Mammary epithelial cell (primary cell): ENCODE results near the gene GJC2.

Experiments used
- EZH2 ChIP-seq: IDR thresholded peaks from 2 replicates; pipeline ENCODE4 v1.6.1; 2012; ENCODE audit warnings: low read length, inconsistent platforms, borderline replicate concordance
- TF ChIP-seq, protein P1 (sequence below), 2 donors: IDR thresholded peaks in 1 of 2; conservative IDR thresholded peaks in 1 of 2; 2 replicates each; pipeline ENCODE4 v1.5.1; 2011 to 2012; ENCODE audit warnings: inconsistent platforms in 2 of 2, low read length in 2 of 2, mild to moderate bottlenecking in 2 of 2, control low read depth in 1 of 2, low read depth in 1 of 2; ENCODE audit not compliant: insufficient read depth in 1 of 2; ENCODE audit errors: extremely low read depth in 1 of 2

DNA sequence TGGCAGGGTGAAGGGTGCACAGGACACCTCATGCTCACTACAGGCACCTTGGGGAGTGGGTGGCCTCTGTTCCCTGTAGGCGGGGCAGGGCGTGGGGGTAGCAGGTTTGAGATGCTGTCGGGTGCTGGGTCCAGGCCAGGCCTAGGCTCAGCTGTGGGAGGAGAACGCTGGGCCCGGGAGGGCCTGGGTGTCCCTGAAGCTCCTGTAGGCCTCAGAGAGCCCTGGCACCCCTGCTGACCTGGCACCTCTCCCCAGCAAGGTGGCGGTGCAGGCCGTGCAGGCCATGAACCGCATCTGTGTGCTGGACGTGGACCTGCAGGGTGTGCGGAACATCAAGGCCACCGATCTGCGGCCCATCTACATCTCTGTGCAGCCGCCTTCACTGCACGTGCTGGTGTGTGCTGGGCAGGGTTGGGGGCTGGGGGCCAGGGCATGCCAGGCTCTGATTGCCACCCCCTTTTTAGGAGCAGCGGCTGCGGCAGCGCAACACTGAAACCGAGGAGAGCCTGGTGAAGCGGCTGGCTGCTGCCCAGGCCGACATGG lies 2.5 kb upstream of the GJC2 start:
- TF ChIP-seq, protein P1, sequence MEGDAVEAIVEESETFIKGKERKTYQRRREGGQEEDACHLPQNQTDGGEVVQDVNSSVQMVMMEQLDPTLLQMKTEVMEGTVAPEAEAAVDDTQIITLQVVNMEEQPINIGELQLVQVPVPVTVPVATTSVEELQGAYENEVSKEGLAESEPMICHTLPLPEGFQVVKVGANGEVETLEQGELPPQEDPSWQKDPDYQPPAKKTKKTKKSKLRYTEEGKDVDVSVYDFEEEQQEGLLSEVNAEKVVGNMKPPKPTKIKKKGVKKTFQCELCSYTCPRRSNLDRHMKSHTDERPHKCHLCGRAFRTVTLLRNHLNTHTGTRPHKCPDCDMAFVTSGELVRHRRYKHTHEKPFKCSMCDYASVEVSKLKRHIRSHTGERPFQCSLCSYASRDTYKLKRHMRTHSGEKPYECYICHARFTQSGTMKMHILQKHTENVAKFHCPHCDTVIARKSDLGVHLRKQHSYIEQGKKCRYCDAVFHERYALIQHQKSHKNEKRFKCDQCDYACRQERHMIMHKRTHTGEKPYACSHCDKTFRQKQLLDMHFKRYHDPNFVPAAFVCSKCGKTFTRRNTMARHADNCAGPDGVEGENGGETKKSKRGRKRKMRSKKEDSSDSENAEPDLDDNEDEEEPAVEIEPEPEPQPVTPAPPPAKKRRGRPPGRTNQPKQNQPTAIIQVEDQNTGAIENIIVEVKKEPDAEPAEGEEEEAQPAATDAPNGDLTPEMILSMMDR (conservative IDR thresholded peaks at IDR 0.05 in 1 of 2, IDR thresholded peaks at IDR 0.05 in 1 of 2; ENCODE audit: extremely low read depth in 1 of 2, insufficient read depth in 1 of 2, low read depth in 1 of 2, low read length in 2 of 2): no peak
- TF ChIP-seq EZH2: no peak
